Osteocyte (in vitro differentiated cells): ENCODE data around the gene LARP1. TPM values are rescaled to one million over a fixed set of nuclear protein-coding genes. Genes with fewer than 3 reads are reported as not detected.
A peak's percentile ranks its signal among the peaks of the same experiment; 100 is the strongest.

ENCODE experiments used
- DNase-seq: peaks from one replicate; pipeline ENCODE4 v3.0.0; 2021; ENCODE audit warnings: mixed read lengths; ENCODE audit not compliant: unreplicated experiment; ENCODE audit errors: extremely low spot score
- H3K27ac Mint-ChIP-seq: one replicate; pipeline ENCODE4 v1.8.0; 2021; ENCODE audit warnings: mild to moderate bottlenecking, mixed read lengths; ENCODE audit not compliant: unreplicated experiment
- H3K27me3 Mint-ChIP-seq: one replicate; pipeline ENCODE4 v1.8.0; 2021; ENCODE audit warnings: mixed read lengths; ENCODE audit not compliant: unreplicated experiment
- H3K36me3 Mint-ChIP-seq: one replicate; pipeline ENCODE4 v1.8.0; 2021; ENCODE audit warnings: mixed read lengths; ENCODE audit not compliant: unreplicated experiment
- H3K4me1 Mint-ChIP-seq: one replicate; pipeline ENCODE4 v1.8.0; 2021; ENCODE audit warnings: mixed read lengths; ENCODE audit not compliant: unreplicated experiment
- H3K4me3 Mint-ChIP-seq: one replicate; pipeline ENCODE4 v1.8.0; 2021; ENCODE audit warnings: mild to moderate bottlenecking, moderate library complexity, mixed read lengths; ENCODE audit not compliant: unreplicated experiment
- H3K9me3 Mint-ChIP-seq: one replicate; pipeline ENCODE4 v1.8.0; 2021; ENCODE audit warnings: mixed read lengths; ENCODE audit not compliant: unreplicated experiment
- total RNA-seq: library from RNA; stranded (reverse); gene quantifications from 2 replicates; pipeline ENCODE4 v1.2.1, GENCODE V29; 2021
- TF ChIP-seq, protein P1 (sequence below): fragments of 200-600 bp; sonication (generic); IDR thresholded peaks from 2 replicates; pipeline ENCODE4 v1.5.0; 2021; ENCODE audit warnings: antibody characterized with exemption, mild to moderate bottlenecking, moderate library complexity

The LARP1 gene
- total RNA-seq, 1 donor from 2014 or later = 247 TPM

- Mint-ChIP-seq H3K36me3 (no peaks in the 10 kb centered on the region), H3K9me3 (no peaks in the 10 kb centered on the region), H3K27me3 (no peaks in the 10 kb centered on the region), H3K4me1 (peaks cover 62% of the 10 kb centered on the region), H3K27ac (no peak overlapping the region), H3K4me3 (no peak overlapping the region)
- DNase-seq = no peak
- TF ChIP-seq, protein P1, sequence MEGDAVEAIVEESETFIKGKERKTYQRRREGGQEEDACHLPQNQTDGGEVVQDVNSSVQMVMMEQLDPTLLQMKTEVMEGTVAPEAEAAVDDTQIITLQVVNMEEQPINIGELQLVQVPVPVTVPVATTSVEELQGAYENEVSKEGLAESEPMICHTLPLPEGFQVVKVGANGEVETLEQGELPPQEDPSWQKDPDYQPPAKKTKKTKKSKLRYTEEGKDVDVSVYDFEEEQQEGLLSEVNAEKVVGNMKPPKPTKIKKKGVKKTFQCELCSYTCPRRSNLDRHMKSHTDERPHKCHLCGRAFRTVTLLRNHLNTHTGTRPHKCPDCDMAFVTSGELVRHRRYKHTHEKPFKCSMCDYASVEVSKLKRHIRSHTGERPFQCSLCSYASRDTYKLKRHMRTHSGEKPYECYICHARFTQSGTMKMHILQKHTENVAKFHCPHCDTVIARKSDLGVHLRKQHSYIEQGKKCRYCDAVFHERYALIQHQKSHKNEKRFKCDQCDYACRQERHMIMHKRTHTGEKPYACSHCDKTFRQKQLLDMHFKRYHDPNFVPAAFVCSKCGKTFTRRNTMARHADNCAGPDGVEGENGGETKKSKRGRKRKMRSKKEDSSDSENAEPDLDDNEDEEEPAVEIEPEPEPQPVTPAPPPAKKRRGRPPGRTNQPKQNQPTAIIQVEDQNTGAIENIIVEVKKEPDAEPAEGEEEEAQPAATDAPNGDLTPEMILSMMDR = no peak
Measured at GRCh38 chr5:154762700-154763099, 7.5 kb downstream of the LARP1 start.

- TF ChIP-seq, protein P1 = no peak
- H3K27me3 Mint-ChIP-seq = no peaks in the 10 kb centered on the region
- H3K9me3 Mint-ChIP-seq = no peaks in the 10 kb centered on the region
- no peak overlapping the region for H3K27ac Mint-ChIP-seq
- DNase-seq = no peak
- H3K4me1 Mint-ChIP-seq = peaks cover 59% of the 10 kb centered on the region
- H3K4me3 Mint-ChIP-seq = no peak overlapping the region
- H3K36me3 Mint-ChIP-seq = no peaks in the 10 kb centered on the region
Measured at GRCh38 chr5:154764967-154765366, 9.8 kb downstream of the LARP1 start.

DNA sequence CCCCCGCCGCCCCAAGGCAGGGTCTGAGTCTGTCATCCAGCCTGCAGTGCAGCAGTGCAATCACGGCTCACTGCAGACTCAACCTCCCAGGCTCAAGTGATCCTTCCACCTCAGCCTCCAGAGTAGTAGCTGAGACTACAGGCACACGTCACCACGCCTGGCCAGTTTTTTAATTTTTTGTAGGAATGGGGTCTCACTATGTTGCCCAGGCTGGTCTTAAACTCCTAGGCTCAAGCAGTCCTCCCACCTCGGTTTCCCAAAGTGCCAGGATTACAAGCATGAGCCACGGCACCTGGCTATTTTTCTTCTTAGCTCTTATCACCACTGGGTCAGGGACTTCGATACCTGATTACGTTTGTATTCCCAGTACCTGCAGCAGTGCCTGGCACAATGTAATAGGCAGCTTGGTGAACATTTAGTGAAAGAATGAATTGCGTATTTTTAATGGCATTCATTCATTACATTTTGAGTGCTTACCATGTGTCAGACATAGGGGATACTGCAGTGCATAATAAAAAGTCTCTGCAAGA lies 10.3 kb downstream of the LARP1 start:
- Mint-ChIP-seq H3K4me1 (peaks cover 59% of the 10 kb centered on the region), H3K27ac (no peak overlapping the region)
- TF ChIP-seq, protein P1 = no peak

GRCh38 chr5:154766558-154767281 lies 11.5 kb downstream of the LARP1 start:
- Mint-ChIP-seq H3K27ac (no peak overlapping the region), H3K4me3 (no peak overlapping the region), H3K27me3 (no peaks in the 10 kb centered on the region), H3K36me3 (no peaks in the 10 kb centered on the region), H3K9me3 (no peaks in the 10 kb centered on the region), H3K4me1 (peaks cover 64% of the 10 kb centered on the region)
- no peak for DNase-seq
- TF ChIP-seq, protein P1 = no peak

More for the DNA sequence above, 10.3 kb downstream of the LARP1 start:
- Mint-ChIP-seq H3K27me3 (no peaks in the 10 kb centered on the region), H3K4me3 (no peak overlapping the region), H3K36me3 (no peaks in the 10 kb centered on the region), H3K9me3 (no peaks in the 10 kb centered on the region)
- no peak for DNase-seq

DNA sequence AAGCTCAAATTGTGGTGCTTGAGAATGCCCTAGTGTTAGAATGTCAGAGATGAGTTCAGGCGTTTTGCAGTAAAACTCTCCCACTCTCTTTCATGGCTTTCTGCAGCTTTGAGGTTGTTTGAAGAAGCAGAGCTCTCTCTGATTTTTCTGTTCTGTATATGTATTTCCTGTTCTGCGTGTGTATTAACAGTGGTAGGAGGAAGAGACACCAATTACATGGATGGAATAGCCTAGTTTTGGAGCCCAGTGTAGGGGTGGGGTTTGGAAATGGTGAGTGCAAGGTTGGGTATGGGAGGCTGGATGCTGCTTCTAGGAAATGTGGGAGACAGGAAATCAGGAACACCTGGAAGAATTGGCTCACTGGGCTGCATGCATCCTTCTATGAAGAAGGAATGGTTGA lies 12.4 kb downstream of the LARP1 start:
- H3K4me1 Mint-ChIP-seq = peaks cover 65% of the 10 kb centered on the region
- DNase-seq = no peak
- H3K9me3 Mint-ChIP-seq = no peaks in the 10 kb centered on the region
- TF ChIP-seq, protein P1 = no peak
- H3K36me3 Mint-ChIP-seq = no peaks in the 10 kb centered on the region
- no peak overlapping the region for H3K4me3 Mint-ChIP-seq
- H3K27me3 Mint-ChIP-seq = no peaks in the 10 kb centered on the region
- peak overlapping the region; percentile 3 for H3K27ac Mint-ChIP-seq
